Measurements from ENCODE around the gene LRTM2. TPM values are rescaled to one million over a fixed set of nuclear protein-coding genes. Genes with fewer than 3 reads are reported as not detected.

The LRTM2 gene
- total and polyA plus RNA-seq, 2 experiments from 2014 or later, result not detected

GRCh38 chr12:1819571-1819970 lies 794 bp upstream of the LRTM2 start:
- H3K9me3 ChIP-seq (ENCODE audit: low read depth), result no peaks in the 10 kb centered on the region
- H3K9me2 ChIP-seq (replicated peaks; ENCODE audit: insufficient read depth), result no peaks in the 10 kb centered on the region
- H3K4me2 ChIP-seq, result no peak overlapping the region
- no peak overlapping the region for H2AFZ ChIP-seq
- no peak overlapping the region for H3K4me3 ChIP-seq
- no peaks in the 10 kb centered on the region for H3K36me3 ChIP-seq (replicated peaks; ENCODE audit: insufficient read depth, low read depth)
- no peak overlapping the region for H3K27ac ChIP-seq
- DNase-seq (ENCODE audit: low spot score), result no peak
- H4K20me1 ChIP-seq (ENCODE audit: insufficient read depth, poor library complexity, severe bottlenecking), result no peaks in the 10 kb centered on the region
- 65% methylated on average over 6 of the region's 6 CpGs for WGBS (ENCODE audit: low lambda C conversion rate, missing lambda C conversion rate)
- no peaks in the 10 kb centered on the region for H3K4me1 ChIP-seq (ENCODE audit: insufficient read depth)
- H3K79me2 ChIP-seq, result no peaks in the 10 kb centered on the region
- TF ChIP-seq EZH2 (IDR thresholded peaks at IDR 0.05; ENCODE audit: borderline replicate concordance) (no peak), CTCF (IDR thresholded peaks at IDR 0.05; ENCODE audit: poor library complexity) (no peak), EZH2phosphoT487 (IDR thresholded peaks at IDR 0.05; ENCODE audit: low read depth, severe bottlenecking, unreplicated experiment) (no peak)
- peaks cover 39% of the 10 kb centered on the region for H3K27me3 ChIP-seq

GRCh38 chr12:1820896-1821291 lies 529 bp downstream of the LRTM2 start:
- Histone ChIP-seq H4K20me1 (ENCODE audit: insufficient read depth, poor library complexity, severe bottlenecking) (no peaks in the 10 kb centered on the region), H3K4me1 (ENCODE audit: insufficient read depth) (no peaks in the 10 kb centered on the region), H3K36me3 (replicated peaks; ENCODE audit: insufficient read depth, low read depth) (no peaks in the 10 kb centered on the region), H3K4me2 (no peak overlapping the region), H3K27ac (no peak overlapping the region), H2AFZ (no peak overlapping the region), H3K9me3 (ENCODE audit: low read depth) (no peaks in the 10 kb centered on the region), H3K4me3 (no peak overlapping the region), H3K27me3 (peaks cover 39% of the 10 kb centered on the region), H3K9me2 (replicated peaks; ENCODE audit: insufficient read depth) (no peaks in the 10 kb centered on the region), H3K79me2 (no peaks in the 10 kb centered on the region)
- no peak for DNase-seq (ENCODE audit: low spot score)
- no peak for TF ChIP-seq CTCF (IDR thresholded peaks at IDR 0.05; ENCODE audit: poor library complexity)
- no peak for TF ChIP-seq EZH2 (IDR thresholded peaks at IDR 0.05; ENCODE audit: borderline replicate concordance)
- no peak for TF ChIP-seq EZH2phosphoT487 (IDR thresholded peaks at IDR 0.05; ENCODE audit: low read depth, severe bottlenecking, unreplicated experiment)
- WGBS (ENCODE audit: low lambda C conversion rate, missing lambda C conversion rate), result 80% methylated on average over 11 of the region's 11 CpGs

GRCh38 chr12:1821805-1822204 lies 1.4 kb downstream of the LRTM2 start:
- TF ChIP-seq EZH2 (IDR thresholded peaks at IDR 0.05; ENCODE audit: borderline replicate concordance), result no peak
- no peak for TF ChIP-seq EZH2phosphoT487 (IDR thresholded peaks at IDR 0.05; ENCODE audit: low read depth, severe bottlenecking, unreplicated experiment)
- no peak for TF ChIP-seq CTCF (IDR thresholded peaks at IDR 0.05; ENCODE audit: poor library complexity)
- no peak overlapping the region for H3K27ac ChIP-seq
- no peaks in the 10 kb centered on the region for H3K4me1 ChIP-seq (ENCODE audit: insufficient read depth)
- H2AFZ ChIP-seq, result no peak overlapping the region
- H3K4me3 ChIP-seq, result no peak overlapping the region
- no peaks in the 10 kb centered on the region for H3K36me3 ChIP-seq (replicated peaks; ENCODE audit: insufficient read depth, low read depth)
- no peak for DNase-seq (ENCODE audit: low spot score)
- no peaks in the 10 kb centered on the region for H3K9me2 ChIP-seq (replicated peaks; ENCODE audit: insufficient read depth)
- WGBS (ENCODE audit: low lambda C conversion rate, missing lambda C conversion rate), result 31% methylated on average over 5 of the region's 12 CpGs
- no peaks in the 10 kb centered on the region for H4K20me1 ChIP-seq (ENCODE audit: insufficient read depth, poor library complexity, severe bottlenecking)
- peaks cover 39% of the 10 kb centered on the region for H3K27me3 ChIP-seq
- no peaks in the 10 kb centered on the region for H3K9me3 ChIP-seq (ENCODE audit: low read depth)
- no peak overlapping the region for H3K4me2 ChIP-seq
- no peaks in the 10 kb centered on the region for H3K79me2 ChIP-seq

- Histone ChIP-seq H3K36me3 (replicated peaks; ENCODE audit: insufficient read depth, low read depth) (no peaks in the 10 kb centered on the region), H3K4me1 (ENCODE audit: insufficient read depth) (no peaks in the 10 kb centered on the region), H3K79me2 (no peaks in the 10 kb centered on the region), H3K27me3 (peaks cover 39% of the 10 kb centered on the region), H3K9me3 (ENCODE audit: low read depth) (no peaks in the 10 kb centered on the region), H3K4me3 (no peak overlapping the region), H3K27ac (no peak overlapping the region), H2AFZ (no peak overlapping the region), H4K20me1 (ENCODE audit: insufficient read depth, poor library complexity, severe bottlenecking) (no peaks in the 10 kb centered on the region), H3K4me2 (no peak overlapping the region), H3K9me2 (replicated peaks; ENCODE audit: insufficient read depth) (no peaks in the 10 kb centered on the region)
- 86% methylated on average over 11 of the region's 11 CpGs for WGBS (ENCODE audit: low lambda C conversion rate, missing lambda C conversion rate)
- DNase-seq (ENCODE audit: low spot score), result no peak
- TF ChIP-seq EZH2phosphoT487 (IDR thresholded peaks at IDR 0.05; ENCODE audit: low read depth, severe bottlenecking, unreplicated experiment) (no peak), EZH2 (IDR thresholded peaks at IDR 0.05; ENCODE audit: borderline replicate concordance) (no peak), CTCF (IDR thresholded peaks at IDR 0.05; ENCODE audit: poor library complexity) (no peak)
Measured at GRCh38 chr12:1822699-1823098, 2.3 kb downstream of the LRTM2 start.
